ENCODE data around the gene GNAS.

DNA sequence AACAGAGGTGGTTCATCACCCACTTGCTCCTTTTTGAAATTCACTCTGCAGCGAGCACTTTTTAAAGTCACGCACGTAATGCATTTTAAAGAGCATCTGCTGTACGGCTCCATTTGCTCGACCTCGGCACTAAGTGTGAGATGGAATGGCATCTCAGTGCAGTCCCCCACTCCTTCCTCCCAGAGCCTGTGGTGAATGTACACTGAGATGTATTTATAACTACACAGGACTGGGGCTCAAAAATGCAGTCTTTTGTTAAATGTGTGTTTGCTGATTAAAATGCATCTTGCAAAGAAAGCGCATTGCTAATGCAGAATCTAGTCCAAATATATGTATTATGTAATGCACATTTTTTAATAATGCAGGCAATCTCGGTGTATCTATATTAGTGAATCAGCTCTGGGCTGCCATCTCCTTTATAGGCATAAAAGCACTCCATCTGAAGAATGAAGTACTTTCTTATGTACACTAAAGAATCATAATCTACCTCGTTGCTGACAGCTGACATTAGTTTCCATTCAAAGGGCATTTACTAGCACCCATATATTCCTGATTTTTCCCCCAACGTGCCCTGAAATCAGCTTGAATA, 15.8 kb upstream of the GNAS start:
- TF ChIP-seq, protein P1, sequence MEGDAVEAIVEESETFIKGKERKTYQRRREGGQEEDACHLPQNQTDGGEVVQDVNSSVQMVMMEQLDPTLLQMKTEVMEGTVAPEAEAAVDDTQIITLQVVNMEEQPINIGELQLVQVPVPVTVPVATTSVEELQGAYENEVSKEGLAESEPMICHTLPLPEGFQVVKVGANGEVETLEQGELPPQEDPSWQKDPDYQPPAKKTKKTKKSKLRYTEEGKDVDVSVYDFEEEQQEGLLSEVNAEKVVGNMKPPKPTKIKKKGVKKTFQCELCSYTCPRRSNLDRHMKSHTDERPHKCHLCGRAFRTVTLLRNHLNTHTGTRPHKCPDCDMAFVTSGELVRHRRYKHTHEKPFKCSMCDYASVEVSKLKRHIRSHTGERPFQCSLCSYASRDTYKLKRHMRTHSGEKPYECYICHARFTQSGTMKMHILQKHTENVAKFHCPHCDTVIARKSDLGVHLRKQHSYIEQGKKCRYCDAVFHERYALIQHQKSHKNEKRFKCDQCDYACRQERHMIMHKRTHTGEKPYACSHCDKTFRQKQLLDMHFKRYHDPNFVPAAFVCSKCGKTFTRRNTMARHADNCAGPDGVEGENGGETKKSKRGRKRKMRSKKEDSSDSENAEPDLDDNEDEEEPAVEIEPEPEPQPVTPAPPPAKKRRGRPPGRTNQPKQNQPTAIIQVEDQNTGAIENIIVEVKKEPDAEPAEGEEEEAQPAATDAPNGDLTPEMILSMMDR (IDR thresholded peaks at IDR 0.05): no peak
- no peak for TF ChIP-seq POLR2AphosphoS5 (IDR thresholded peaks at IDR 0.05)
